Caco-2 (cell line): ENCODE measurements around the gene CDC34. TPM values are rescaled to one million over a fixed set of nuclear protein-coding genes. Genes with fewer than 3 reads are reported as not detected.

Source experiments
- BruUV-seq: library from RNA; stranded (reverse); fragments of 400-500 nt; replicated peaks from 2 replicates; lab custom pipeline; 2021; lab: Mats Ljungman, UMichigan
- CTCF ChIA-PET: fragments of 300-600 bp; sonication (Branson Sonifier 250); formaldehyde crosslinking; loops from one replicate; lab custom pipeline; 2022; ENCODE audit warnings: antibody characterized with exemption; lab: Charles Lee
- POLR2A ChIA-PET: fragments of 300-600 bp; sonication (Branson Sonifier 250); formaldehyde crosslinking; loops from one replicate; lab custom pipeline; 2022; ENCODE audit warnings: antibody characterized with exemption; lab: Charles Lee
- DNase-seq, 2 experiments: peaks; one replicate each; pipeline versions ENCODE4 v3.0.0 to v3.0.0-alpha.2; 2020 to 2022
- H3K27me3 ChIP-seq: replicated peaks from 2 replicates; pipeline ENCODE4 v1.6.0; 2011; ENCODE audit warnings: low read length; ENCODE audit not compliant: control insufficient read depth, insufficient read depth
- H3K36me3 ChIP-seq: 2 replicates; pipeline ENCODE4 v1.5.1; 2011; ENCODE audit warnings: low read length; ENCODE audit not compliant: control insufficient read depth, insufficient read depth
- H3K4me1 ChIP-seq: fragments of 250-450 bp; sonication (Bioruptor Pico); 2 replicates; pipeline ENCODE4 v1.5.1; 2020; ENCODE audit warnings: mild to moderate bottlenecking
- H3K4me3 ChIP-seq: 2 replicates; pipeline ENCODE4 v1.5.1; 2011; ENCODE audit warnings: low read depth, mild to moderate bottlenecking, control low read depth, low read length
- H3K9me3 ChIP-seq: fragments of 250-450 bp; sonication (Bioruptor Pico); 2 replicates; pipeline ENCODE4 v1.5.1; 2020; ENCODE audit warnings: mild to moderate bottlenecking, moderate library complexity
- H3K27ac Mint-ChIP-seq: one replicate; pipeline ENCODE4 v1.8.0; 2022; ENCODE audit warnings: mixed read lengths; ENCODE audit not compliant: unreplicated experiment
- H3K27me3 Mint-ChIP-seq: one replicate; pipeline ENCODE4 v1.8.0; 2022; ENCODE audit warnings: mixed read lengths; ENCODE audit not compliant: insufficient read depth, unreplicated experiment
- H3K36me3 Mint-ChIP-seq: one replicate; pipeline ENCODE4 v1.8.0; 2022; ENCODE audit warnings: mild to moderate bottlenecking, mixed read lengths; ENCODE audit not compliant: insufficient read depth, unreplicated experiment
- H3K4me1 Mint-ChIP-seq: one replicate; pipeline ENCODE4 v1.8.0; 2022; ENCODE audit warnings: low read depth, mixed read lengths; ENCODE audit not compliant: unreplicated experiment
- H3K4me3 Mint-ChIP-seq: one replicate; pipeline ENCODE4 v1.8.0; 2022; ENCODE audit warnings: mild to moderate bottlenecking, moderate library complexity, mixed read lengths; ENCODE audit not compliant: unreplicated experiment
- H3K9me3 Mint-ChIP-seq: one replicate; pipeline ENCODE4 v1.8.0; 2022; ENCODE audit warnings: mixed read lengths; ENCODE audit not compliant: unreplicated experiment
- intact Hi-C: fragments of 100-400 bp; cut with micrococcal nuclease; formaldehyde crosslinking; loops from one replicate; pipeline ENCODE4 v1.10.0; 2022; ENCODE audit not compliant: unreplicated experiment
- total RNA-seq: library from RNA; stranded (reverse); gene quantifications from 2 replicates; pipeline ENCODE4 v1.2.3, GENCODE V29; 2022
- TF ChIP-seq, protein P1 (sequence below), 2 experiments: fragments of 200-600 bp in 1 of 2; IDR thresholded peaks; 1 replicate in 1 of 2; 2 replicates in 1 of 2; pipeline versions ENCODE4 v1.5.1 to v1.8.0; 2011 to 2022; ENCODE audit warnings: antibody characterized with exemption in 1 of 2, control low read depth in 1 of 2, inconsistent platforms in 1 of 2, low read depth in 1 of 2, low read length in 1 of 2, mild to moderate bottlenecking in 1 of 2, moderate library complexity in 1 of 2; ENCODE audit not compliant: insufficient read depth in 1 of 2, severe bottlenecking in 1 of 2, unreplicated experiment in 1 of 2

Gene CDC34
- total RNA-seq, 1 experiment from 2014 or later, result 129 TPM

DNA sequence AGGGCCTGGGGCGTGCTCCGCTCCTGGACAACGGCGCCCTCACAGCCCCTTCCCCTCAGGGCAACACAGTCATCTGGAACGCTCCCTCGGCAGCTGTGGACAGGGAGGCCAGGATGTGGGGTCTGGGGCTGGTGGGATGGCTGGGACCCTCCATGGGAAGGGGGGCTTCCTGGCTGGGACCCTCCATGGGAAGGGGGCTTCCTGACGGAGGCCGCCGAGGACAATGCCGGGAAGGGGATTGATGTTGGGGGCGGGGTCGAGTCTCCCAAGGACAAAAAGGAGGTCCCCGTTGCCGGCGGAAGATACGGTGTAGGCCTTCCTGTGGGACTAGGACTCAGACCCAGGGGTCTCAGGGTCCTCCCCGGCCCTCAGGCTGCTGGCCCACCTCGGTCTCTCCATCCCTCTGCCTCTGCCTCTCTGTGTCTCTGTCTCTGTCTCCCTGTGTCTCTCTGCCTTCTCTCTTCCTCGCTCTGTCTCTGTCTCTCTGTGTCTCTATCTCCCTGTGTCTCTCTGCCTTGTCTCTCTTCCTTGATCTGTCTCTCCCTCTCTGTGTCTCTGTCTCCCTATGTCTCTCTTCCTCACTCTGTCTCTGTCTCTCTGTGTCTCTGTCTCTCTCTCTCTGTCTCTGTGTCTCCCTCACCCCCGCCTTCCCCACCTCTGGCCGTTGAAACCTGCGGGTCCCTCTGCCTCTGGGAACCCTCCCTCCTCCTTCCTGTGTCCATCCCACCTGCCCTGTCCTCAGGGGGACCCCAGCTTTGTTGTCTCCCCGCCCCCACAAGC, 38.0 kb upstream of the CDC34 start:
- Mint-ChIP-seq H3K27ac (peak overlapping the region; percentile 47), H3K27me3 (no peaks in the 10 kb centered on the region), H3K4me1 (peaks cover 7% of the 10 kb centered on the region), H3K4me3 (peak overlapping the region; percentile 51), H3K36me3 (peaks cover 19% of the 10 kb centered on the region), H3K9me3 (peaks cover 11% of the 10 kb centered on the region)
- no peaks in the 10 kb centered on the region for H3K9me3 ChIP-seq
- CTCF ChIA-PET, result no interaction called here
- no peaks in the 10 kb centered on the region for H3K36me3 ChIP-seq
- H3K27me3 ChIP-seq, result no peaks in the 10 kb centered on the region
- no TSS peak for BruUV-seq
- no peak overlapping the region for H3K4me3 ChIP-seq
- intact Hi-C loops, result no loop called here
- peaks cover 5% of the 10 kb centered on the region; the same call in 1 of the 2 replicates for H3K4me1 ChIP-seq
- DNase-seq, result no peak
- TF ChIP-seq, protein P1, sequence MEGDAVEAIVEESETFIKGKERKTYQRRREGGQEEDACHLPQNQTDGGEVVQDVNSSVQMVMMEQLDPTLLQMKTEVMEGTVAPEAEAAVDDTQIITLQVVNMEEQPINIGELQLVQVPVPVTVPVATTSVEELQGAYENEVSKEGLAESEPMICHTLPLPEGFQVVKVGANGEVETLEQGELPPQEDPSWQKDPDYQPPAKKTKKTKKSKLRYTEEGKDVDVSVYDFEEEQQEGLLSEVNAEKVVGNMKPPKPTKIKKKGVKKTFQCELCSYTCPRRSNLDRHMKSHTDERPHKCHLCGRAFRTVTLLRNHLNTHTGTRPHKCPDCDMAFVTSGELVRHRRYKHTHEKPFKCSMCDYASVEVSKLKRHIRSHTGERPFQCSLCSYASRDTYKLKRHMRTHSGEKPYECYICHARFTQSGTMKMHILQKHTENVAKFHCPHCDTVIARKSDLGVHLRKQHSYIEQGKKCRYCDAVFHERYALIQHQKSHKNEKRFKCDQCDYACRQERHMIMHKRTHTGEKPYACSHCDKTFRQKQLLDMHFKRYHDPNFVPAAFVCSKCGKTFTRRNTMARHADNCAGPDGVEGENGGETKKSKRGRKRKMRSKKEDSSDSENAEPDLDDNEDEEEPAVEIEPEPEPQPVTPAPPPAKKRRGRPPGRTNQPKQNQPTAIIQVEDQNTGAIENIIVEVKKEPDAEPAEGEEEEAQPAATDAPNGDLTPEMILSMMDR (IDR thresholded peaks at IDR 0.05; ENCODE audit: insufficient read depth in 1 of 2, low read depth in 1 of 2, low read length in 1 of 2, severe bottlenecking in 1 of 2, unreplicated experiment in 1 of 2), result no peak
- POLR2A ChIA-PET, result no interaction called here

DNA sequence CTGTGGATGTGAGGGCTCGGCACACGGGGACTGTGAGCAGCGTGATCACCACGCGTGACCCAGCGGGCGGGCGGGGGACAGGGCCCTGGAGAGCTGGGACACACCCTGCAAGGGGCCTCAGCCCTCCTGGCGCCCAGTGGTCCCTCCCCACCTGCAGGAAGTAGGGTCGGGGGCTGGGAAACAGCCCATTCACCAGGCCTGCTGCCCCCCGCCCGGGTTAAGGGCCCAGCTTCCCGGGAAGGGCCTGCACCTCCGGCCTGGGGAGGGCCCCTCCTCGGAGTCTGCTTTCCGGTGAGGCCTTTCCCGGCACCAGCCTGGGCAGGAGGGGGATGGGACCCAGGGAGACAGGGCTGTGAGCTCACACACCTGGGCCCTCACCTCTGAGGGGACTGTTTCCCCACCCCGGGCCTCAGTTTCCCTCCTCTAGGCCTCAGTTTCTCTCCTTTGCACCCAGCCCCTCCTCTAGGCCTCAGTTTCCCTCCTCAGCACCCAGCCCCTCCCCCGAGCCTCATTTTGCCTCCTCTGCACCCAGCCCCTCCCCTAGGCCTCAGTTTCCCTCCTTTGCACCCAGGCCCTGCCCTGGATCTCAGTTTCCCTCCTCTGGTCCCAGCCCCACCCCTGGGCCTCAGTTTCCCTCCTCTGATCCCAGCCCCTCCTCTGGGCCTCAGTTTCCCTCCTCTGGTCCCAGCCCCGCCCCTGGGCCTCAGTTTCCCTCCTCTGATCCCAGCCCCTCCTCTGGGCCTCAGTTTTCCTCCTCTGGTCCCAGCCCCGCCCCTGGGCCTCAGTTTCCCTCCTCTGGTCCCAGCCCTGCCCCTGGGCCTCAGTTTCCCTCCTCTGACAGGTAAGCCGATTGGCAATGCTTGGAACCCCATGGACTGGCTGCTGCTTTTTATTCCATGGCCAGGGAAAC, 37.1 kb upstream of the CDC34 start:
- Mint-ChIP-seq H3K27me3 (peaks cover 4% of the 10 kb centered on the region), H3K4me3 (peak overlapping the region; percentile 51), H3K4me1 (peaks cover 12% of the 10 kb centered on the region), H3K9me3 (peaks cover 11% of the 10 kb centered on the region), H3K36me3 (peaks cover 19% of the 10 kb centered on the region), H3K27ac (peak overlapping the region; percentile 47)
- H3K9me3 ChIP-seq, result no peaks in the 10 kb centered on the region
- no TSS peak for BruUV-seq
- peaks cover 4% of the 10 kb centered on the region; the same call in 1 of the 2 replicates for H3K4me1 ChIP-seq
- no peaks in the 10 kb centered on the region for H3K27me3 ChIP-seq
- intact Hi-C loops, result no loop called here
- H3K36me3 ChIP-seq, result no peaks in the 10 kb centered on the region
- CTCF ChIA-PET, result interaction anchor here (0.6 to 1.9 kb wide), 2 partner anchors 12 to 138 kb away, joined by 3 to 9 read pairs; no protein-coding TSS in a partner anchor
- no peak overlapping the region for H3K4me3 ChIP-seq
- TF ChIP-seq, protein P1 (IDR thresholded peaks at IDR 0.05; ENCODE audit: insufficient read depth in 1 of 2, low read depth in 1 of 2, low read length in 1 of 2, severe bottlenecking in 1 of 2, unreplicated experiment in 1 of 2), result no peak
- POLR2A ChIA-PET, result no interaction called here
- no peak for DNase-seq

DNA sequence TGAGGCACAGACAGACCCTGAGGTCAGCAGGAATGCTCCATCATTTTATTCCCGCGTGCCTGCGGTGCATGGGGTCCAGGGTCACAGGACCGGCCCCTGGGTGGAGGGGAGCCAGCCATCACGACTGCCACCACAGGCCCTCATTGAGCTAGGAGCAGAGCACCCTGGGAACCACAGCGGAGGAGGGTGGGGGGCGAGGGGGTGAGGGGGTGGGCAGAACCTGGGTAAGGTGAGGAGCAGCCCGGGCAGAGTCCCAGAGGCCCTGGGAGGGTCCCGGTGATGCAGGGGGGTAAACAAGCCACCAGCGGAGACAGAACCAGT, 36.5 kb upstream of the CDC34 start:
- Mint-ChIP-seq H3K27ac (no peak overlapping the region), H3K4me1 (peaks cover 14% of the 10 kb centered on the region), H3K36me3 (peaks cover 15% of the 10 kb centered on the region), H3K27me3 (peaks cover 5% of the 10 kb centered on the region), H3K9me3 (peaks cover 11% of the 10 kb centered on the region), H3K4me3 (no peak overlapping the region)
- TF ChIP-seq, protein P1 (IDR thresholded peaks at IDR 0.05; ENCODE audit: insufficient read depth in 1 of 2, low read depth in 1 of 2, low read length in 1 of 2, severe bottlenecking in 1 of 2, unreplicated experiment in 1 of 2), result no peak
- Histone ChIP-seq H3K27me3 (no peaks in the 10 kb centered on the region), H3K9me3 (no peaks in the 10 kb centered on the region), H3K4me1 (no peaks in the 10 kb centered on the region; the same call in 1 of the 2 replicates), H3K4me3 (no peak overlapping the region), H3K36me3 (no peaks in the 10 kb centered on the region)
- no TSS peak for BruUV-seq
- POLR2A ChIA-PET, result no interaction called here
- CTCF ChIA-PET, result interaction anchor here (0.6 to 1.9 kb wide), 3 partner anchors 12 to 138 kb away, joined by 3 to 9 read pairs (median 4); no protein-coding TSS in a partner anchor
- no peak for DNase-seq
- intact Hi-C loops, result no loop called here
